Measurements from ENCODE around the gene ZNF365. TPM values are rescaled to one million over a fixed set of nuclear protein-coding genes. Genes with fewer than 3 reads are reported as not detected.
A peak's percentile ranks its signal among the peaks of the same experiment; 100 is the strongest.

Gene ZNF365
- total RNA-seq, 1 donor from 2014 or later, result not detected

DNA sequence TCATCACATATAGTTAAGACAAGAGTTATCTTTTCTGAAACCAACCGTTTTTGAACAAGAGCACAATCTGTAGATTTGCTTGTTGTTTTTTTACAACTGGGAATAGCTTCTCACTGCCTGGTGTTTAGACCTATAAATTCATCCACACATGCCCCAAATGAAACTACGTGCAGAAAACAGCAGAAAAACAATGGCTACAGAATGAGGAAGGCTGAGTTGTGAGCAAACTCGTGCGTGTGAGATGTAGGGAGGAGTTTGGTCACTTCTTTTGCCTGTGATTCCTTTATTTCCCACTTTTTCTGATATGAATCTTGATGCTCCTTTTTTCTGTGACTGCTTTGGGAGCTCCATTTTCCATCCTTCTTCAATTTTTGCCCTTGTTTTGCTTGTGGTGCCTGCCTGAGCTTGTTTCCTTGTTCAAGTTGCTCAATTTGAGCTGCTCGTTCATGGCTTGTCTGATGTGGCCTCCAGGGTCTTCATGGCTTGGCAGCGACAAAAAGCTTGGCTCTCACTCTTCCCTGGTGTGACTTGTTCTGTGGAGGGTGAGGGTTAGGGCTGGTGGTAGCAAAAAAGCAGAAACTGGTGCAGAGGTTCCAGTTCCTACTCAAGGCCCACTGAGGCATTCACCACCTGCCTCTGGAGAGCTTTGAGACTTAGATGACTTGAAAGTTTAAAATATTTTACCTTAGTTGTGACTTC is 76.9 kb downstream of the ZNF365 start:
- ChIA-PET CTCF (interaction anchor here (1.0 to 3.1 kb wide), 2 partner anchors 12 to 13 kb away, joined by 4 to 20 read pairs; no protein-coding TSS in a partner anchor), POLR2A (interaction anchor here (0.5 to 1.4 kb wide), 4 partner anchors 9 to 682 kb away, joined by 3 to 6 read pairs (median 4); partner anchors contain the start of gene NRBF2)
- H3K36me3 Mint-ChIP-seq (ENCODE audit: low read depth), result no peaks in the 10 kb centered on the region
- TF ChIP-seq, protein P1, sequence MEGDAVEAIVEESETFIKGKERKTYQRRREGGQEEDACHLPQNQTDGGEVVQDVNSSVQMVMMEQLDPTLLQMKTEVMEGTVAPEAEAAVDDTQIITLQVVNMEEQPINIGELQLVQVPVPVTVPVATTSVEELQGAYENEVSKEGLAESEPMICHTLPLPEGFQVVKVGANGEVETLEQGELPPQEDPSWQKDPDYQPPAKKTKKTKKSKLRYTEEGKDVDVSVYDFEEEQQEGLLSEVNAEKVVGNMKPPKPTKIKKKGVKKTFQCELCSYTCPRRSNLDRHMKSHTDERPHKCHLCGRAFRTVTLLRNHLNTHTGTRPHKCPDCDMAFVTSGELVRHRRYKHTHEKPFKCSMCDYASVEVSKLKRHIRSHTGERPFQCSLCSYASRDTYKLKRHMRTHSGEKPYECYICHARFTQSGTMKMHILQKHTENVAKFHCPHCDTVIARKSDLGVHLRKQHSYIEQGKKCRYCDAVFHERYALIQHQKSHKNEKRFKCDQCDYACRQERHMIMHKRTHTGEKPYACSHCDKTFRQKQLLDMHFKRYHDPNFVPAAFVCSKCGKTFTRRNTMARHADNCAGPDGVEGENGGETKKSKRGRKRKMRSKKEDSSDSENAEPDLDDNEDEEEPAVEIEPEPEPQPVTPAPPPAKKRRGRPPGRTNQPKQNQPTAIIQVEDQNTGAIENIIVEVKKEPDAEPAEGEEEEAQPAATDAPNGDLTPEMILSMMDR (IDR thresholded peaks at IDR 0.05), result no peak
- no peaks in the 10 kb centered on the region for H3K27me3 Mint-ChIP-seq
- peak; percentile 88 for ATAC-seq (ENCODE audit: low read depth)
- DNase-seq, result no peak
- H3K27ac Mint-ChIP-seq, result peak overlapping the region; percentile 74
- intact Hi-C loops (cut with micrococcal nuclease), result no loop called here
- H3K4me3 Mint-ChIP-seq, result peak overlapping the region; percentile 35
- H3K9me3 Mint-ChIP-seq, result no peaks in the 10 kb centered on the region
- H3K4me1 Mint-ChIP-seq, result peaks cover 32% of the 10 kb centered on the region

DNA sequence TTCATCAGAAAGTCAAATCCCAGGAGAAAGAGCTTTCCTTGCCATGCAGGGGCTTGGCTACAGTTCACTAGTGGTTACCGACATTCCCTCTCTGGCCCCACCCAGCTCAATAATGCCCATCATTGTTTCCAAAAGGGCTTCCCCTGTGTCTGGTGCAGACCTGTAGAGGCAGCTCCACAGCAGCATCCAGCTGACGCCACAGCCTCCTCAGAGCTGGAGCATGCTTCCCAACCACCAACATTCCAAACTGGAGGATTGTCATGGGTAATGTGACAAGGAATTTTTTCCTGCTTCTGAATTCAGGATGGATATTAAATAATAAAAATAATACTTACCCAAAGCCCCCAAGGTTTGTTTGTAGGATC is 77.4 kb downstream of the ZNF365 start:
- Mint-ChIP-seq H3K27me3 (no peaks in the 10 kb centered on the region), H3K36me3 (ENCODE audit: low read depth) (no peaks in the 10 kb centered on the region), H3K4me3 (peak overlapping the region; percentile 35), H3K4me1 (peaks cover 37% of the 10 kb centered on the region), H3K9me3 (no peaks in the 10 kb centered on the region), H3K27ac (peak overlapping the region; percentile 74)
- DNase-seq (no peak), ATAC-seq (ENCODE audit: low read depth) (peak; percentile 14)
- POLR2A ChIA-PET, result interaction anchor here (0.5 to 1.4 kb wide), 4 partner anchors 10 to 681 kb away, joined by 3 to 6 read pairs (median 4); partner anchors contain the start of gene NRBF2
- CTCF ChIA-PET, result interaction anchor here (1.0 to 3.1 kb wide), 2 partner anchors 12 to 13 kb away, joined by 4 to 20 read pairs; no protein-coding TSS in a partner anchor
- intact Hi-C loops (cut with micrococcal nuclease), result no loop called here
- TF ChIP-seq, protein P1 (IDR thresholded peaks at IDR 0.05), result no peak

Other genes with a start within 250 kb of the ZNF365 start
- gene RTKN2, start 105.5 kb upstream of the ZNF365 start, total RNA-seq, result 0.09 and 0.17 TPM in 2 replicates

Measured in activated B cell treated with CpG ODN at 0.5 μM for 24 hours (primary cell).